ENCODE measurements around the gene FBXO8. TPM values are rescaled to one million over a fixed set of nuclear protein-coding genes. Genes with fewer than 3 reads are reported as not detected.
"Not testable (repeated sequence)": the region's sequence is repeated elsewhere in the genome, so short reads cannot be mapped to it uniquely, and the experiment has no call there.

Gene FBXO8
- total RNA-seq, 3 donors from 2014 or later, result 29.2 to 49.0 (median 35.2) TPM

GRCh38 chr4:174304664-174305063 lies 21.2 kb upstream of the FBXO8 start:
- intact Hi-C loops (cut with DNase I; ENCODE audit: low total_unique reads), result no loop called here
- DNase-seq (ENCODE audit: low spot score in 2 of 2), result no peak
- Histone ChIP-seq H3K9me3 (no peaks in the 10 kb centered on the region), H3K4me1 (no peaks in the 10 kb centered on the region), H3K4me3 (no peak overlapping the region), H3K27ac (no peak overlapping the region), H3K27me3 (no peaks in the 10 kb centered on the region), H3K36me3 (peaks cover 3% of the 10 kb centered on the region)
- TF ChIP-seq POLR2AphosphoS5 (IDR thresholded peaks at IDR 0.05) (no peak), CTCF (IDR thresholded peaks at IDR 0.05) (no peak), POLR2A (IDR thresholded peaks at IDR 0.05) (no peak)

- no peak overlapping the region for H3K4me3 ChIP-seq
- no peaks in the 10 kb centered on the region for H3K27me3 ChIP-seq
- intact Hi-C loops (cut with DNase I; ENCODE audit: low total_unique reads), result no loop called here
- peaks cover 3% of the 10 kb centered on the region for H3K36me3 ChIP-seq
- H3K9me3 ChIP-seq, result no peaks in the 10 kb centered on the region
- no peak for TF ChIP-seq CTCF (IDR thresholded peaks at IDR 0.05)
- no peak for TF ChIP-seq POLR2AphosphoS5 (IDR thresholded peaks at IDR 0.05)
- H3K4me1 ChIP-seq, result no peaks in the 10 kb centered on the region
- no peak overlapping the region for H3K27ac ChIP-seq
- no peak for DNase-seq (ENCODE audit: low spot score in 2 of 2)
These were observed 20.2 kb upstream of the FBXO8 start for GRCh38 chr4:174303687-174304086.

GRCh38 chr4:174295142-174295541 lies 11.7 kb upstream of the FBXO8 start:
- H3K4me1 ChIP-seq; intact Hi-C loops (cut with DNase I; ENCODE audit: low total_unique reads); H3K4me3 ChIP-seq; H3K36me3 ChIP-seq; H3K27ac ChIP-seq; DNase-seq (ENCODE audit: low spot score in 2 of 2); H3K27me3 ChIP-seq: not testable (repeated sequence)
- peaks cover 0 to 18% of the 10 kb centered on the region in 2 donors for H3K9me3 ChIP-seq

GRCh38 chr4:174294641-174295040 lies 11.2 kb upstream of the FBXO8 start:
- DNase-seq (ENCODE audit: low spot score in 2 of 2); H3K27me3 ChIP-seq; H3K4me1 ChIP-seq; H3K36me3 ChIP-seq; H3K4me3 ChIP-seq; H3K27ac ChIP-seq; intact Hi-C loops (cut with DNase I; ENCODE audit: low total_unique reads): not testable (repeated sequence)
- H3K9me3 ChIP-seq, result peaks cover 0 to 18% of the 10 kb centered on the region in 2 donors

- Histone ChIP-seq H3K4me3 (no peak overlapping the region), H3K36me3 (no peaks in the 10 kb centered on the region), H3K27me3 (no peaks in the 10 kb centered on the region), H3K9me3 (peaks cover 0 to 18% of the 10 kb centered on the region in 2 donors), H3K27ac (no peak overlapping the region), H3K4me1 (no peaks in the 10 kb centered on the region)
- DNase-seq (ENCODE audit: low spot score in 2 of 2), result no peak
- intact Hi-C loops (cut with DNase I; ENCODE audit: low total_unique reads), result no loop called here
- TF ChIP-seq CTCF (IDR thresholded peaks at IDR 0.05) (no peak), POLR2AphosphoS5 (IDR thresholded peaks at IDR 0.05) (no peak), POLR2A (IDR thresholded peaks at IDR 0.05) (no peak)
These were observed 9.0 kb upstream of the FBXO8 start for GRCh38 chr4:174292473-174292872.

GRCh38 chr4:174286870-174287269 lies 3.4 kb upstream of the FBXO8 start:
- DNase-seq (ENCODE audit: low spot score in 2 of 2), result no peak
- H3K36me3 ChIP-seq, result no peaks in the 10 kb centered on the region
- no peaks in the 10 kb centered on the region for H3K27me3 ChIP-seq
- H3K27ac ChIP-seq, result no peak overlapping the region
- no peaks in the 10 kb centered on the region for H3K4me1 ChIP-seq
- TF ChIP-seq POLR2AphosphoS5 (IDR thresholded peaks at IDR 0.05) (no peak), POLR2A (IDR thresholded peaks at IDR 0.05) (no peak), CTCF (IDR thresholded peaks at IDR 0.05) (no peak)
- intact Hi-C loops (cut with DNase I; ENCODE audit: low total_unique reads), result no loop called here
- no peak overlapping the region for H3K4me3 ChIP-seq
- peaks cover 0 to 2% of the 10 kb centered on the region in 2 donors for H3K9me3 ChIP-seq

Data from breast epithelium (tissue), 4 donors.